Measurements from ENCODE around the gene ADAP2.

ADAP2 gene

GRCh38 chr17:30947796-30948195 is 26.1 kb downstream of the ADAP2 start:
- POLR2A ChIA-PET: interaction anchor here (0.8 kb wide), 1 partner anchor 8 kb away, joined by 4 read pairs; no protein-coding TSS in a partner anchor

GRCh38 chr17:30950189-30950588 is 28.4 kb downstream of the ADAP2 start:
- POLR2A ChIA-PET: no interaction called here
- Histone ChIP-seq H3K36me3 (ENCODE audit: control insufficient read depth in 2 of 2, insufficient read depth in 1 of 2, low read length in 2 of 2) (peaks cover 0 to 50% of the 10 kb centered on the region in 2 experiments; a peak in 2 of 3 replicates), H3K27ac (ENCODE audit: extremely low read depth, low read depth, low read length) (no peak overlapping the region), H3K9me3 (ENCODE audit: control insufficient read depth, insufficient read depth, low read depth, low read length) (no peaks in the 10 kb centered on the region), H3K4me1 (ENCODE audit: control insufficient read depth, insufficient read depth, low read length) (no peaks in the 10 kb centered on the region), H3K4me3 (ENCODE audit: low read depth, low read length) (no peak overlapping the region)
- TF ChIP-seq ZFP37 (tag by site-specific recombination; IDR thresholded peaks at IDR 0.05) (no peak), ZNF157 (tag by site-specific recombination; IDR thresholded peaks at IDR 0.05) (no peak), ZNF596 (tag by site-specific recombination; IDR thresholded peaks at IDR 0.05) (no peak), ZNF449 (tag by site-specific recombination; IDR thresholded peaks at IDR 0.05) (no peak), ZNF266 (tag by site-specific recombination; IDR thresholded peaks at IDR 0.05; ENCODE audit: low read depth) (no peak), ZNF777 (tag by site-specific recombination; IDR thresholded peaks at IDR 0.05; ENCODE audit: borderline replicate concordance) (no peak), ZNF837 (tag by site-specific recombination; IDR thresholded peaks at IDR 0.05) (no peak), ZNF280D (tag by site-specific recombination; IDR thresholded peaks at IDR 0.05) (no peak), ATF2 (tag by site-specific recombination; IDR thresholded peaks at IDR 0.05; ENCODE audit: low read depth) (no peak)
- CTCF ChIA-PET: interaction anchor here (0.6 kb wide), 1 partner anchor 265 kb away, joined by 3 read pairs; no protein-coding TSS in a partner anchor

More at GRCh38 chr17:30947796-30948195, 26.1 kb downstream of the ADAP2 start:
- Histone ChIP-seq H3K9me3 (ENCODE audit: control insufficient read depth, insufficient read depth, low read depth, low read length) (no peaks in the 10 kb centered on the region), H3K4me3 (ENCODE audit: low read depth, low read length) (no peak overlapping the region), H3K36me3 (ENCODE audit: control insufficient read depth in 2 of 2, insufficient read depth in 1 of 2, low read length in 2 of 2) (peaks cover 0 to 51% of the 10 kb centered on the region in 2 experiments; a peak in 2 of 3 replicates), H3K27ac (ENCODE audit: extremely low read depth, low read depth, low read length) (no peak overlapping the region), H3K4me1 (ENCODE audit: control insufficient read depth, insufficient read depth, low read length) (no peaks in the 10 kb centered on the region)
- TF ChIP-seq ZNF10 (tag by site-specific recombination; IDR thresholded peaks at IDR 0.05) (no peak), GLIS2 (tag by site-specific recombination; IDR thresholded peaks at IDR 0.05) (no peak), ZSCAN23 (tag by site-specific recombination; IDR thresholded peaks at IDR 0.05) (no peak), ZNF280D (tag by site-specific recombination; IDR thresholded peaks at IDR 0.05) (no peak), ZFP3 (tag by site-specific recombination; IDR thresholded peaks at IDR 0.05; ENCODE audit: low read depth) (no peak), MYNN (tag by site-specific recombination; IDR thresholded peaks at IDR 0.05; ENCODE audit: borderline replicate concordance) (no peak), ZNF24 (tag by site-specific recombination; IDR thresholded peaks at IDR 0.05) (no peak)
- CTCF ChIA-PET: interaction anchor here (0.7 kb wide), 1 partner anchor 578 kb away, joined by 4 read pairs; no protein-coding TSS in a partner anchor
